22Rv1 (cell line): ENCODE data around the gene NCBP1.
"Not testable (repeated sequence)": the region's sequence is repeated elsewhere in the genome, so short reads cannot be mapped to it uniquely, and the experiment has no call there.

Source experiments
- H3K27ac ChIP-seq: fragments of 450-650 bp; 2 replicates; pipeline ENCODE4 v1.5.1; 2017
- ZFX ChIP-seq: fragments of 450-650 bp; IDR thresholded peaks from 2 replicates; pipeline ENCODE4 v1.6.1; 2017; ENCODE audit warnings: antibody characterized with exemption, borderline replicate concordance
- TF ChIP-seq, protein P1 (sequence below): fragments of 450-650 bp; IDR thresholded peaks from 2 replicates; pipeline ENCODE4 v1.5.1; 2017; ENCODE audit warnings: mild to moderate bottlenecking

NCBP1 gene

DNA sequence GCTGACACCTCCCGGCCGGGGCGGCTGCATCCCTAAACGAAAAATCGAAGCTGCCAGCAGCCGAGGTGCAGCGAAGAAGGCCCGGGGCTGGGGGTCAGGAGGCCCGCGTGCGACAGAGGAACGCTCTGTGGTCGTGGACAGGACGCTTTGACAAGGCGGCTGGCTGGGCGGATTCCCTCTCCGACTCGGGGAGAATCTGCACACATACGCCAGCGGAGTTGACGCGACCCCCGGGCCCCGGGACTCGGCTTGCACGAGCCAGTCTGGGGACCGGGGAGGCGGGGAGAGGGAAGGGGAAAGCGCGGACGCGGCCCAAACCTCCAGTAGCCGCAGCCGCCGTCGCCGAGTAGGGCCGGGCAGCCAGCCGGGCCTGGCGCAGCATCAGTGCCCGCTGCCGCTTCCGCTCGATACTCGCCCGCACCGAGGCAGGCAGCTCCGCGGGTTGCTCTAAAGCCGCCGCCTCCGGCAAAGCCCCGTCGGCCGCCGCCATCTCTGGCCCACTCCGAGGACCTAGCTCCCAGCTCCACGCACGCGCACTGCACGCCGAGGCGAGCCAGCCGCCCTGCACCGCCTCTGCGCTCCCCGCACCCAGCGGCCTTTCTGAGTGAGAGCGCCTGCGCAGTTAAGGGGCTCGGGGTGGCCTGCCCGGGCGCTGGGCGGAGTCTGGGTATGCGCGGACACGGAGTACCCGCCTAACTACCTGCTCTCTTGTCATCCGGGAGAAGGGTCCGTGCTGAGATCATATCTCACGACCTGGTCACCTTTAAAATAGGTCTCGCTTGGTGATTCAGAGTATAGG lies 63.4 kb downstream of the NCBP1 start, which contains the start of gene XPA:
XPA (minus strand) TSS at position 538 of the 799 bp plus-strand sequence; CDS start at position 490, 48 bp downstream.
- no peak for TF ChIP-seq ZFX
- TF ChIP-seq, protein P1, sequence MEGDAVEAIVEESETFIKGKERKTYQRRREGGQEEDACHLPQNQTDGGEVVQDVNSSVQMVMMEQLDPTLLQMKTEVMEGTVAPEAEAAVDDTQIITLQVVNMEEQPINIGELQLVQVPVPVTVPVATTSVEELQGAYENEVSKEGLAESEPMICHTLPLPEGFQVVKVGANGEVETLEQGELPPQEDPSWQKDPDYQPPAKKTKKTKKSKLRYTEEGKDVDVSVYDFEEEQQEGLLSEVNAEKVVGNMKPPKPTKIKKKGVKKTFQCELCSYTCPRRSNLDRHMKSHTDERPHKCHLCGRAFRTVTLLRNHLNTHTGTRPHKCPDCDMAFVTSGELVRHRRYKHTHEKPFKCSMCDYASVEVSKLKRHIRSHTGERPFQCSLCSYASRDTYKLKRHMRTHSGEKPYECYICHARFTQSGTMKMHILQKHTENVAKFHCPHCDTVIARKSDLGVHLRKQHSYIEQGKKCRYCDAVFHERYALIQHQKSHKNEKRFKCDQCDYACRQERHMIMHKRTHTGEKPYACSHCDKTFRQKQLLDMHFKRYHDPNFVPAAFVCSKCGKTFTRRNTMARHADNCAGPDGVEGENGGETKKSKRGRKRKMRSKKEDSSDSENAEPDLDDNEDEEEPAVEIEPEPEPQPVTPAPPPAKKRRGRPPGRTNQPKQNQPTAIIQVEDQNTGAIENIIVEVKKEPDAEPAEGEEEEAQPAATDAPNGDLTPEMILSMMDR = no peak
- peak within 1 kb of the TSS; percentile 69 for H3K27ac ChIP-seq

DNA sequence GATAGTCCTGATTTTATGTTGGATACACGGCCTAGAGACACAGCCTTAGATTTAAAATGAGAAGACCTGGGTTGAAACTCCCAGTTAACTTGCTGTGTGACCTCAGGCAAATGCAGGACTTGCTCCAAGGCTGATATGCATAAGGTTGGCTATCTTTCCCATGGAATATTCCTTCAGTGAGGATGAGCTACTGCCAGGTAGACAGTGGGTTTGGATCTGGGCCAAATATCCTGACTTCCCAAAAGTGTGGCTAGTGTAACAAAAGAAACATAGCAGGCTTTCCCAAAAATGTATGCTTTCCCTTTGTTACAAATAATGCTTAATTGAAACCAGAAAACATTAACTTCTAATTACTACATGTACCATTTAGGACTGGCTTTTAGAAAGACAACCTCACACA lies 64.2 kb downstream of the NCBP1 start:
- no peak for TF ChIP-seq ZFX
- TF ChIP-seq, protein P1 = no peak

DNA sequence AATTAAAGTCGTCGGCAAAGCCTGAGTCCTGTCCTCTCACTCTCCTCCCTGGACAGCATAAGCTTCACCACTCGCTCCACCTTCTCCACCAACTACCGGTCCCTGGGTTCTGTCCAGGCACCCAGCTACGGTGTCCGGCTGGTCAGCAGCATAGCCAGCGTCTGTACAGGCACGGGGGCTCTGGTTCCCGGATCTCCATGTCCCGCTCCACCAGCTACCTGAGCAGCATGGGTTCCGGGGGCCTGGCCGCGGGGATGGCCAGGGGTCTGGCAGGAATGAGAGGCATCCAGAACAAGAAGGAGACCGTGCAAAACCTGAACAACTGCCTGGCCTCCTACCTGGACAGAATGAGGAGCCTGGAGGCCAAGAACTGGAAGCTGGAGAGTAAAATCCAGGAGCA lies 65.2 kb downstream of the NCBP1 start:
- no peak overlapping the region for H3K27ac ChIP-seq
- TF ChIP-seq, protein P1 = no peak
- no peak for TF ChIP-seq ZFX

More for the DNA sequence above, 64.2 kb downstream of the NCBP1 start:
- peak overlapping the region; percentile 69 for H3K27ac ChIP-seq

DNA sequence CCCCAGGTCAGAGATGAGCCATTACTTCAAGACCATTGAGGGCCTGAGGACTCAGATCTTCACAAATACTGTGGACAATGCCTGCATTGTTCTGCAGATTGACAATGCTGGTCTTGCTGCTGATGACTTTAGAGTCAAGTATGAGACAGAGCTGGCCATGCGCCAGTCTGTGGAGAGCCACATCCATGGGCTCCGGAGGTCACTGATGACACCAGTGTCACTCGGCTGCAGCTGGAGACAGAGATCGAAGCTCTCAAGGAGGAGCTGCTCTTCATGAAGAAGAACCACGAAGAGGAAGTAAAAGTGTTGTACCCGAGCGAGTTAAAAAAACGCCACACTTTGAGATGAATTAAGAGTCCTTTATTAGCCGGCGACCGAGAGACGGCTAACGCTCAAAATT lies 65.7 kb downstream of the NCBP1 start:
- not testable (repeated sequence) for H3K27ac ChIP-seq

DNA sequence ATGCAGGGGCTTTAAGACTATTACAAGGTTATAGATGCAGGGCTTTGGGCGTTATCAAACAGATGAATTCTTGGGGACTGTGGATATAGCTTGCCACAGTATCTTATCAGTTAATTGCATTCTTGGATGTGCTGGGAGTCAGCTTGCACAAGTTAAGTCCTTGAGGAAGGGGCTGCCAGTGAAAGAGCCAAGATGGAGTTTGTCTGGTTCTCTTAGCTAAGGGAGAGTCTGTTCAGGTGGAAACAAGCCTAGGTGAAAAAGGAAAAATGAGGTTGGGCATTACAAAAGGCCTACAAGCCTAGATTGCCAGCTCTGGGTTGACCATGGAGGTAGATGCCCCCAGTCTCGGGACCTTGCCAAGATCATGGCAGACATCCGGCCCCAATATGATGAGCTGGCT lies 66.2 kb downstream of the NCBP1 start:
- not testable (repeated sequence) for H3K27ac ChIP-seq

DNA sequence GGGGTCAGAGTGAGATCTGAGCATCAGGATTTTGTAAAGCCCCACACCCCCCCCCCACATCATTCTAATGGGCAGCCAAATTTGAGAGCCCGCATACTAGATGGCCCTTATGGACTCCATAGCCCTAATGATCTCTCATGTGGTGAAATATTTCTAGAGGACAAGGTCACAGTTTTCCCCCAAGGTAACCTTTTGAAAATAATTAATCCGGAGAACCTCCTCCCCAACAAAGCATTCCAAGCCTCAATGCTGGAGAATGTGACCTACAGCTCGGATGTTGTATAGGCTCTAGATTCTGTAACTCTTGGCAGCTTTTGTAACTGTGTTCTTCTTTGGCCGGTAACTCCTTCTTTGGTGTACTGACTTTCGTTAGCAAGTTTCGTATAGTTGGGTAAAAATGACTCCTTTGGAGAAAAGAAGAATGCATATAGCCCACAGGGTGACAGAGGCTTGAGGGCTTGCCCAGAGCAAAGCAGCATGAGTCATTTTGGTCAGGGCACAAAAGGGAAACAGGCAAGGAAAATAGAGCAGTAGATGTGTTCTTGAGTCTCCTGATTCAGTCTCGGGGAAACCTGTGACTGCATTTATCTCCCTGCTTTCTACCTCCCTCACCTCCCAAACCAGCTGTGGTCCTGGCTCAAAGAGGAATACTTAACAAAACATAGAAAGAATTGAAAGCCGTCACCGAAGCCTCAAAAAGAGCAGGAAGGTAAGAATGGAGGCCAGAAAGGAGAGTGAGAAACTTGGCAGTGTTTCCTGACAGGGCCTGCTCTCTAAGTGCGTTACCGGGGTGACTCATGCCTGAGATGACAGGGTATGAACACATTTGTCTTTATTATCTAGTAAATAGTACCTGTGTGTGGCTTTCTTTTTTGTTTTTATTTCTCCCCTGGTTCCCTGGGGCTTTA lies 70.1 kb downstream of the NCBP1 start:
- no peak for TF ChIP-seq ZFX
- TF ChIP-seq, protein P1 = no peak
- no peak overlapping the region for H3K27ac ChIP-seq

DNA sequence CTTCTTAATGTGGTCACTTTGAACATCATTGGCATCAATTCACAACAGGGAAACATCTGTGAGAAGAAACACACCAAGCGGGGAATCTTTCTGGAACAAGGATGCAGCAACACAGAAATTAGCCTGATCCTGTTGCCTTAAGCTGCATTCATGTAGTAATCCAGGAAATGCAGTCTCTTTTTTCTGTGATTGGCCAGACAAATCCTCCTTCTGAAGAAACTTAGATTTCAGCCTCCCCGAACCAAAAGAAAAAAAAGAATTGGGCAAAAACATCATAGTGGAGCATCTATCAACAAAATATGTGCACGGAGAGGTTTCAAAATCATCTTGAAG lies 70.7 kb downstream of the NCBP1 start:
- no peak overlapping the region for H3K27ac ChIP-seq
- TF ChIP-seq, protein P1 = no peak
- no peak for TF ChIP-seq ZFX

DNA sequence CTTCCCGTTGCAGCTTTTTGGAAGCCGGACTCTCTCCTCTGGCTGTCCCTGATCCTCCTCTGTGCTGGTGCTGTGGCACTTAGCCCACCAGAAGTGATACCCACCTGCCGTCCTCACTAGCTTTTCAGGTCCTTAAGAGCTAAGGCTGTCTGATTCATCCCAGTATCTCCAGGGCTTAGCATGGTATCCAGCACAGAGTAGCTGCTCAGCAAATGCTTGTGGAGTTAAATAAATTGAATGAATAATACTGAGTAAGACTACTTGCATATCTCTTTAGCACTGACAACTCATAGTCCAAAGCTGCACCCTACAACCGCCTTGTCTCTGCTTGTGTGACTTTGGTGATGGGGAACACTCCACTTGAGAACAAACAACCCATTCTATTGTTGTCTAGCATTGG lies 71.2 kb downstream of the NCBP1 start:
- no peak overlapping the region for H3K27ac ChIP-seq
- TF ChIP-seq, protein P1 = no peak
- no peak for TF ChIP-seq ZFX
